Upper lobe of left lung (tissue), 6 donors: ENCODE results near the gene ARHGEF10L. TPM values are rescaled to one million over a fixed set of nuclear protein-coding genes. Genes with fewer than 3 reads are reported as not detected.
A peak's percentile ranks its signal among the peaks of the same experiment; 100 is the strongest.
"Not testable (repeated sequence)": the region's sequence is repeated elsewhere in the genome, so short reads cannot be mapped to it uniquely, and the experiment has no call there.

Experiments
- ATAC-seq, 2 donors: fragments of 200-7000 bp; cut with Tn5 transposase; one replicate each; pipeline ENCODE4 v1.9.1; 2022; ENCODE audit warnings: mild to moderate bottlenecking in 2 of 2, moderate library complexity in 2 of 2; ENCODE audit not compliant: low FRiP score in 2 of 2
- DNase-seq, 2 donors: peaks; one replicate each; pipeline ENCODE4 v3.0.0-alpha.2; 2019 to 2020
- H3K27ac ChIP-seq, 4 donors: fragments of 200-600 bp; sonication (generic); one replicate each; pipeline ENCODE4 v1.5.1; 2016 to 2019
- H3K27me3 ChIP-seq, 4 donors: fragments of 200-600 bp; sonication (generic); one replicate each; pipeline ENCODE4 v1.5.1; 2017 to 2019
- H3K36me3 ChIP-seq, 4 donors: fragments of 200-600 bp; sonication (generic); one replicate each; pipeline ENCODE4 v1.5.1; 2016 to 2019
- H3K4me1 ChIP-seq, 4 donors: fragments of 200-600 bp; sonication (generic); one replicate each; pipeline ENCODE4 v1.5.1; 2018 to 2019
- H3K4me3 ChIP-seq, 4 donors: fragments of 200-600 bp; sonication (generic); one replicate each; pipeline ENCODE4 v1.5.1; 2017 to 2019; ENCODE audit warnings: mild to moderate bottlenecking in 2 of 4, moderate library complexity in 1 of 4
- H3K9me3 ChIP-seq, 4 donors: fragments of 200-600 bp; sonication (generic); one replicate each; pipeline ENCODE4 v1.5.1; 2018 to 2019
- CTCF ChIP-seq, 6 experiments: fragments of 450-650 bp in 4 of 6; fragments of 200-600 bp in 2 of 6; sonication (generic) in 2 of 6; IDR thresholded peaks; one replicate each; pipeline ENCODE4 v1.5.1; 2016 to 2019; ENCODE audit warnings: antibody characterized with exemption in 6 of 6
- EP300 ChIP-seq, 4 donors: sonication (generic); formaldehyde crosslinking; IDR thresholded peaks; one replicate each; pipeline ENCODE4 v1.5.1; 2017; ENCODE audit warnings: antibody characterized with exemption in 4 of 4, control low read depth in 2 of 4
- POLR2A ChIP-seq, 4 donors: fragments of 450-650 bp; IDR thresholded peaks; one replicate each; pipeline ENCODE4 v1.5.1; 2016 to 2017; ENCODE audit warnings: antibody characterized with exemption in 4 of 4, mild to moderate bottlenecking in 2 of 4
- POLR2AphosphoS5 ChIP-seq, 2 donors: sonication (generic); formaldehyde crosslinking; IDR thresholded peaks; one replicate each; pipeline ENCODE4 v1.5.1; 2017; ENCODE audit warnings: antibody characterized with exemption in 2 of 2
- WGBS, 2 donors: methylation state at CpG; one replicate each; pipeline ENCODE4 v1.1.5; 2017 to 2018; 5-methylcytosine and 5-hydroxymethylcytosine counted together
- total RNA-seq, 6 donors: library from RNA; depleted of rRNA in 4 of 6; stranded (reverse); fragments of >200 nt in 4 of 6; gene quantifications; one replicate each; pipeline versions ENCODE4 v1.1.0 to v1.2.1, GENCODE V29; 2016 to 2021
- donor health status: DM: no; HTN: no; CAD: no; lungs with moderate emphysema.
- donor health status: DM: no; HTN: yes; CAD: no; lungs with severe emphysema.

ARHGEF10L gene
- total RNA-seq, 6 donors from 2014 or later, result 17.6 to 172 (median 50.0) TPM

GRCh38 chr1:17627239-17628052 lies 87.9 kb downstream of the ARHGEF10L start:
- no peak for DNase-seq
- no peak overlapping the region for H3K4me3 ChIP-seq
- H3K4me1 ChIP-seq, result peaks cover 6 to 15% (median 8%) of the 10 kb centered on the region in 4 donors
- no peaks in the 10 kb centered on the region for H3K27me3 ChIP-seq
- TF ChIP-seq POLR2A (IDR thresholded peaks at IDR 0.05), result no peak
- TF ChIP-seq EP300 (IDR thresholded peaks at IDR 0.05), result no peak
- TF ChIP-seq POLR2AphosphoS5 (IDR thresholded peaks at IDR 0.05), result no peak
- no peak for TF ChIP-seq CTCF (IDR thresholded peaks at IDR 0.05)
- WGBS, 2 donors, result 83 to 87% methylated on average over 9 to 16 of the region's 16 CpGs
- H3K27ac ChIP-seq, result no peak overlapping the region
- H3K9me3 ChIP-seq, result no peaks in the 10 kb centered on the region
- peaks cover 0 to 43% (median 23%) of the 10 kb centered on the region in 4 donors for H3K36me3 ChIP-seq
- no peak for ATAC-seq

- not testable (repeated sequence) for H3K4me3 ChIP-seq, H3K9me3 ChIP-seq, H3K27me3 ChIP-seq, DNase-seq, ATAC-seq
- H3K4me1 ChIP-seq, result peaks cover 6 to 15% (median 8%) of the 10 kb centered on the region in 4 donors
- peaks cover 0 to 44% (median 22%) of the 10 kb centered on the region in 4 donors for H3K36me3 ChIP-seq
- H3K27ac ChIP-seq, result peak overlapping the region in 2 of 4 donors; percentile 57 to 78
- 70 to 83% methylated on average over 3 to 5 of the region's 5 CpGs for WGBS, 2 donors
Observed at GRCh38 chr1:17629046-17629445, 89.5 kb downstream of the ARHGEF10L start.

GRCh38 chr1:17629460-17629859 lies 90.0 kb downstream of the ARHGEF10L start:
- ATAC-seq, result no peak
- TF ChIP-seq CTCF (IDR thresholded peaks at IDR 0.05) (peak in 1 of 6 experiments; percentile 7), POLR2A (IDR thresholded peaks at IDR 0.05) (no peak)
- H3K4me1 ChIP-seq, result peaks cover 6 to 15% (median 8%) of the 10 kb centered on the region in 4 donors
- peak overlapping the region in 3 of 4 donors; percentile 57 to 79 (median 78) for H3K27ac ChIP-seq
- no peaks in the 10 kb centered on the region for H3K27me3 ChIP-seq
- no peak for DNase-seq
- H3K9me3 ChIP-seq, result no peaks in the 10 kb centered on the region
- H3K36me3 ChIP-seq, result peaks cover 0 to 43% (median 20%) of the 10 kb centered on the region in 4 donors
- 77 to 83% methylated on average over 7 to 11 of the region's 11 CpGs for WGBS, 2 donors
- no peak overlapping the region for H3K4me3 ChIP-seq

GRCh38 chr1:17630048-17630830 lies 90.7 kb downstream of the ARHGEF10L start:
- Histone ChIP-seq H3K4me3 (no peak overlapping the region), H3K9me3 (no peaks in the 10 kb centered on the region), H3K4me1 (peaks cover 7 to 15% (median 9%) of the 10 kb centered on the region in 4 donors), H3K27ac (peak overlapping the region; percentile 64 to 81 (median 73)), H3K36me3 (peaks cover 0 to 49% (median 27%) of the 10 kb centered on the region in 4 donors), H3K27me3 (no peaks in the 10 kb centered on the region)
- TF ChIP-seq POLR2AphosphoS5 (IDR thresholded peaks at IDR 0.05) (peak in 1 of 2 donors; percentile 57), CTCF (IDR thresholded peaks at IDR 0.05) (no peak), EP300 (IDR thresholded peaks at IDR 0.05) (peak in 1 of 4 donors; percentile 13), POLR2A (IDR thresholded peaks at IDR 0.05) (peak in 1 of 4 donors; percentile 38)
- 60 to 65% methylated on average over 12 to 16 of the region's 16 CpGs for WGBS, 2 donors
- DNase-seq (peak in 1 of 2 donors; percentile 76), ATAC-seq (peak; percentile 58 to 88)

- 50 to 56% methylated on average over 6 of the region's 6 CpGs for WGBS, 2 donors
- H3K4me3 ChIP-seq, result no peak overlapping the region
- TF ChIP-seq POLR2A (IDR thresholded peaks at IDR 0.05) (peak in 1 of 4 donors; percentile 34), POLR2AphosphoS5 (IDR thresholded peaks at IDR 0.05) (no peak)
- H3K9me3 ChIP-seq, result no peaks in the 10 kb centered on the region
- H3K27me3 ChIP-seq, result no peaks in the 10 kb centered on the region
- H3K27ac ChIP-seq, result peak overlapping the region in 2 of 4 donors; percentile 79 to 81
- DNase-seq (no peak), ATAC-seq (no peak)
- peaks cover 0 to 55% (median 29%) of the 10 kb centered on the region in 4 donors for H3K36me3 ChIP-seq
- peaks cover 7 to 15% (median 10%) of the 10 kb centered on the region in 4 donors for H3K4me1 ChIP-seq
Observed at GRCh38 chr1:17630986-17631385, 91.5 kb downstream of the ARHGEF10L start.
